Endothelial cell (in vitro differentiated cells): ENCODE data around the gene PCLO. TPM values are rescaled to one million over a fixed set of nuclear protein-coding genes. Genes with fewer than 3 reads are reported as not detected.

ENCODE experiments used
- DNase-seq: peaks from one replicate; pipeline ENCODE4 v3.0.0; 2021; ENCODE audit warnings: low spot score
- H3K27ac Mint-ChIP-seq: one replicate; pipeline ENCODE4 v1.8.0; 2021; ENCODE audit warnings: mixed read lengths, inconsistent platforms; ENCODE audit not compliant: unreplicated experiment
- H3K27me3 Mint-ChIP-seq: one replicate; pipeline ENCODE4 v1.8.0; 2021; ENCODE audit warnings: mild to moderate bottlenecking, moderate library complexity, mixed read lengths, inconsistent platforms; ENCODE audit not compliant: unreplicated experiment
- H3K36me3 Mint-ChIP-seq: one replicate; pipeline ENCODE4 v1.8.0; 2021; ENCODE audit warnings: mild to moderate bottlenecking, low read depth, mixed read lengths, inconsistent platforms; ENCODE audit not compliant: unreplicated experiment
- H3K4me1 Mint-ChIP-seq: one replicate; pipeline ENCODE4 v1.8.0; 2021; ENCODE audit warnings: mild to moderate bottlenecking, mixed read lengths, inconsistent platforms; ENCODE audit not compliant: unreplicated experiment
- H3K4me3 Mint-ChIP-seq: one replicate; pipeline ENCODE4 v1.8.0; 2021; ENCODE audit warnings: mild to moderate bottlenecking, mixed read lengths, inconsistent platforms; ENCODE audit not compliant: unreplicated experiment
- H3K9me3 Mint-ChIP-seq: one replicate; pipeline ENCODE4 v1.8.0; 2021; ENCODE audit warnings: mixed read lengths, inconsistent platforms; ENCODE audit not compliant: unreplicated experiment
- CTCF ChIP-seq: fragments of 200-600 bp; sonication (generic); IDR thresholded peaks from one replicate; pipeline ENCODE4 v1.5.0; 2021; ENCODE audit warnings: antibody characterized with exemption; ENCODE audit not compliant: unreplicated experiment
- total RNA-seq: library from RNA; stranded (reverse); fragmentation: NEBNext Ultra II Directional; extraction: Animal tissue kit (Norgen Biotek cat#: 25700); gene quantifications from one replicate; pipeline ENCODE4 v1.2.1, GENCODE V29; 2021; ENCODE audit not compliant: unreplicated experiment

The PCLO gene
- total RNA-seq, 1 donor from 2014 or later: 5.1 TPM

- Mint-ChIP-seq H3K4me1 (peaks cover 3% of the 10 kb centered on the region), H3K9me3 (no peaks in the 10 kb centered on the region), H3K36me3 (no peaks in the 10 kb centered on the region), H3K27ac (no peak overlapping the region), H3K27me3 (no peaks in the 10 kb centered on the region), H3K4me3 (no peak overlapping the region)
- DNase-seq: no peak
- no peak for TF ChIP-seq CTCF
Observed at GRCh38 chr7:82803411-82803810, 359.3 kb downstream of the PCLO start.

- H3K27me3 Mint-ChIP-seq: no peaks in the 10 kb centered on the region
- no peaks in the 10 kb centered on the region for H3K4me1 Mint-ChIP-seq
- TF ChIP-seq CTCF: no peak
- no peaks in the 10 kb centered on the region for H3K9me3 Mint-ChIP-seq
- no peaks in the 10 kb centered on the region for H3K36me3 Mint-ChIP-seq
- no peak overlapping the region for H3K27ac Mint-ChIP-seq
- no peak overlapping the region for H3K4me3 Mint-ChIP-seq
- DNase-seq: no peak
Observed at GRCh38 chr7:82789883-82790609, 372.6 kb downstream of the PCLO start.

- Mint-ChIP-seq H3K9me3 (no peaks in the 10 kb centered on the region), H3K27me3 (no peaks in the 10 kb centered on the region), H3K36me3 (no peaks in the 10 kb centered on the region), H3K4me1 (no peaks in the 10 kb centered on the region), H3K4me3 (no peak overlapping the region), H3K27ac (no peak overlapping the region)
- no peak for TF ChIP-seq CTCF
- no peak for DNase-seq
Observed at GRCh38 chr7:82778021-82778420, 384.7 kb downstream of the PCLO start.

GRCh38 chr7:82762880-82763279 is 399.8 kb downstream of the PCLO start:
- no peak overlapping the region for H3K27ac Mint-ChIP-seq

More at GRCh38 chr7:82762880-82763279, 399.8 kb downstream of the PCLO start:
- Mint-ChIP-seq H3K36me3 (no peaks in the 10 kb centered on the region), H3K27me3 (no peaks in the 10 kb centered on the region), H3K9me3 (no peaks in the 10 kb centered on the region), H3K4me3 (no peak overlapping the region), H3K4me1 (no peaks in the 10 kb centered on the region)
- no peak for TF ChIP-seq CTCF
- no peak for DNase-seq
